AG08396 (cell line): Measurements from ENCODE around the gene CLEC6A.
"Not testable (repeated sequence)": the region's sequence is repeated elsewhere in the genome, so short reads cannot be mapped to it uniquely, and the experiment has no call there.

ENCODE experiments used
- DNase-seq: peaks from one replicate; pipeline ENCODE4 v3.0.0; 2012; ENCODE audit warnings: low spot score, mixed read lengths

CLEC6A gene

GRCh38 chr12:8455727-8456360 lies at the start of gene CLEC6A:
Gene CLEC6A (plus strand): TSS chr12:8455962. CDS start chr12:8456112, 150 bp downstream.
- no peak for DNase-seq

DNA sequence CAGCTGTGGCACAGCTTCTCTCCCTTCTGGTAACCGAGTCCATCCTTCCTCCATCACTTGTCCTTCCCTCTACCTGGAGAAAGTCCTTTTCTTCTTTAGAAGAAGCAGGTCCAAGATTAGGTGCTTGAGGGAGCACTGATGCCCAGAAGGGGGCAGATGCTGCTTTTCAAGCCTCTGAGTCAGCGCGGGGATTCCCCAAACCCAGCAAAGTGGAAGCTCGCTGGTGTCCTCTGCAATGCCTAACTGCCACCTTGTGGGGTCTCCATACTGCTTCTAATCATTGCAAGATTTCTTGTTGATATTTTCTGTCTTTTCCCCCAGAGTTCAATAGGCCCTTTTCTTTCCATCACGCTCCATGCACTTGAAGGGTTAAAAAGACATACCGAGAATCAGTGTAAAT lies 36.2 kb upstream of the CLEC6A start:
- not testable (repeated sequence) for DNase-seq

GRCh38 chr12:8420506-8420905 lies 35.3 kb upstream of the CLEC6A start:
- no peak for DNase-seq

DNA sequence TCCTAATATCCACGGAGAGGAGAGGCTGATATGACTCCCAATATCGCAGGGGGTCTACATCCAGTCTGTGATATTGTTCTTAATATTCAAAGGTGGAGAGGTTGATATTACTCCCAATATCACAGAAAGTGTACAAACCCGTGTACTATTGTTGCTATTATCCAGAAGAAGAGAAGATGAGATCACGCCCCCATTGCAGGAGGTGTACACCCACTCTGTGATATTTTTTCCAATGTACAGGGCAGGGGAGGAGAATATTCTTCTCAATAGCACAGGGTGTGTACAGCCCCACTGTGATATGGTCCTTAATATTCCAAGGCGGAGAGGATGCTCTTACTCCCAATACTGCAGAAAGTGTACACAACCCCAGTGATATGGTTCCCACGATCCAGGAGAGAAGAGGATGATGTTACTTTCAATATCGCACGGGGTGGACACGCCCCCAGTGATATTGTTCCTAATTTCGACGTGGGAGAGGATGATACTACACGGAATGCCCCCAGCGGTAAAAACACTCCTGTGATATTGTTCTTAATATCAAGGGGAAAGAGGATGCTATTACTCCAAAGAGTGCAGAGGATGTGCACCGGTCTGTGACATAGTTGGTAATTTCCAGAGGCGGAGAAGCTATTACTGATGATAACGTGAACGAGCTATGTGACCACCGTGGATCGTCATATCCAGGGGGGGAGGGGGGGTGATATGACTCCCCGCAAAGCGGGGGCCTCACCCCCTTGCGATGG lies 11.1 kb upstream of the CLEC6A start:
- not testable (repeated sequence) for DNase-seq

DNA sequence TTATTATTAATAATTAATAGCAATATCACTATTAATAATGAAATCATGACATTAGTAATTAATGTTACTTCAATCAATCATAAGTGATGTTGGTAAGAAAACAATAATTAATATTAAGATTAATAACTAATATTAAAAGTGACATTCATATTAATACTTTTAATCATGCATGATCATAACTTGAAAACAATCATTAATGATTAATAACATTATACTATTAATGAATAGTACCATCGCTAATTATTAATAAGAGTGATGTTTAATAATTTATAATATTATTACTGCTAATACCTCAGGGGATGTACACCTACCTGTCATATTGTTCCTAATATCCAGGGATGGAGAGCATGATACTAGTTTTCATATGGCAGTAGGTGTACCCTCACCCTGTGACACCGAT lies 10.0 kb upstream of the CLEC6A start:
- no peak for DNase-seq

DNA sequence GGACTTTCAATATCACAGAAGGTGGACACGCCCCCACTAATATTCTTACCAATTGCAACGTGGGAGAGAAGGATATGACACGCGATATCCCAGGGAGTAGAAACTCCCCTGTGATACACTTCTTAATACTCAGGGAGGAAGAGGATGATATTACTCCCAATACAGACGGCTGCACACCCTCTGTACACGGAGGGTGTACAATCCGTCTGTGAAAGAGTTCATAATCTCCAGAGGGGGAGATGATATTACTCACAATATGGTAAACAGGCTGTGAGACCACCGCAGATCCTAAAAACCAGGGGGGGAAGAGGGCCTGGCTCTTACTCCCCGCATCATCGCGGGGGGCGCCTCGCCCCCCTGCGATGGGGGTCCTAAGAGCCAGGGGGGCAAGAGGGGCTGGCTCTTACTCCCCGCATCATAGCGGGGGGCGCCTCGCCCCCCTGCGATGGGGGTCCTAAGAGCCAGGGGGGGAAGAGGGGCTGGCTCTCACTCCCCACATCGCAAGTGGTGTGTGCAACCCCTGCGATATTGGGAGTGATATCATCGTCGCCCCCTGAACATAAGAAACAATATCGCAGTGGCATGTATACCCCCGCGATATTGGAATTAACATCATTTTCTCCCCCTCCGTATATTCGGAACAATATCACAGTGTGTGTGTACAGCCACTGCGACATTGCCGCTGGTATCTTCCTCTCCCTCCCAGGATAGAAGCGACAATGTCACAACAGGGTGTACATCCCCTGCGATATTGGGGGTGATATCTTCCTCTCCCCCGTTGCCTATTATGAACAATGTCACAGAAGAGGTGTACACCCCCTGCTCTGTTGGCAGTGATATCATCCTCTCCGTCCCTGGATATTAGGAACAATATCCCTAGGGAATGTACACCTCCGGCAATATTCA lies 8.9 kb upstream of the CLEC6A start:
- DNase-seq: no peak

DNA sequence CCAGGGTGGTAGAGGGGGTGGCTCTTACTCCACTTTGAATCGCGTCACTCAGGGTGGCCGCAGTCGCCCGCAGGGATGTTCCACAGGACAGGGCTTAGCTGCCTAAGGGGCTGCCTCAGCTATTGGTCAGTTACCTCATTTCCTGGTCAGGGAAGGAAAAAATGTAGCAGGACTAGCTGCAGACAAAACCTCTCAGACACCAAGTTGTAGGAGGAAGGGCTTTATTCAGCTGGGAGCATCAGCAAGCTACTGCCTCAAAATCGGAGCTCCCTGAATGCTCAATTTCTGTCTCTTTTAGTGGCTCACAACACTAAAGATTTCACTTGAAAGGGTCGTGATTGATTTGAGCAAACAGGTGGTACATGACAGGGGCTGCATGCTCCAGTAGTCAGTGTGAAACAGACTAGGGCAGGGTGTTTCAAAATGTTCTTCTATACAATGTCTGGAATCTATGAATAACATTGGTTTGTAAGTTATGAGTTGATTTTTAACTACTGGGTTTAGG lies 6.4 kb upstream of the CLEC6A start:
- no peak for DNase-seq

- no peak for DNase-seq
Observed at GRCh38 chr12:8452036-8452435, 3.7 kb upstream of the CLEC6A start.

- no peak for DNase-seq
Observed at GRCh38 chr12:8453021-8453513, 2.7 kb upstream of the CLEC6A start.

GRCh38 chr12:8453796-8454195 lies 2.0 kb upstream of the CLEC6A start:
- DNase-seq: no peak

DNA sequence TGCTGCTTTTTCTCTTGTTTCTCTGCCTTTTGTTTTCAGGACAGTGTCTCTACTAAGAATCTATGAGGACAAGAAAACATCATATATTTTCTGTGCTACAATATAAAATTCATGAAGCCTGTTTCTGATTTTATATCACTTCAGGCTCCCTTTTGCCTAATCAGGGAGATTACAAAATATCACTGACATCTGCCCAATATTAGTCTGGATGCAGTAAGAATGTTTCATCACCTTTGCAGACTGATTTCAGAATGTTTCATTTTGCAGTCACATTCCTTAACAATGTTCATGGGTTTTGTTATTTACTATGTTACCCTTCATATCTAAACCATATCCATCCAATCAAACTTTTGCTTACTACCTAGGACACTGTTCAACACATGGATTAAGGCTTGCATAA lies 491 bp upstream of the CLEC6A start:
- DNase-seq: no peak

DNA sequence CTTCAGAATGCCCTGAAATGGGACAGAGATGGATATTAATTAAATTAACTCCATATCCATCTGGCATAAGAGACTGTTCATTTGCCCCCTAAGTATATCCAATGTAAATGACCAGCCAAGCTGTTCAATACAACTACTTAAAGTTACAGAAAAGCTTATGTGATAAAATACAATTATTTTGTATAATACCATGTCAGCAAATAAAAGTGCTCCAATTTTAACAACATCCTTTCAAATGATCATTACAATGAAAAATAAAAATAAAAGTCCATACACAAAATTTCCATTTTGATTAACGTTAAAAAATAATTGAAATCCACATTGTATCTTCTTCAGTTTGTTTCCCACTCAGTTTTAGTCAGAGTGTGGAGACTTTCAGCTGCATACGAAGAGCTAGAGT lies 5.7 kb downstream of the CLEC6A start:
- no peak for DNase-seq

DNA sequence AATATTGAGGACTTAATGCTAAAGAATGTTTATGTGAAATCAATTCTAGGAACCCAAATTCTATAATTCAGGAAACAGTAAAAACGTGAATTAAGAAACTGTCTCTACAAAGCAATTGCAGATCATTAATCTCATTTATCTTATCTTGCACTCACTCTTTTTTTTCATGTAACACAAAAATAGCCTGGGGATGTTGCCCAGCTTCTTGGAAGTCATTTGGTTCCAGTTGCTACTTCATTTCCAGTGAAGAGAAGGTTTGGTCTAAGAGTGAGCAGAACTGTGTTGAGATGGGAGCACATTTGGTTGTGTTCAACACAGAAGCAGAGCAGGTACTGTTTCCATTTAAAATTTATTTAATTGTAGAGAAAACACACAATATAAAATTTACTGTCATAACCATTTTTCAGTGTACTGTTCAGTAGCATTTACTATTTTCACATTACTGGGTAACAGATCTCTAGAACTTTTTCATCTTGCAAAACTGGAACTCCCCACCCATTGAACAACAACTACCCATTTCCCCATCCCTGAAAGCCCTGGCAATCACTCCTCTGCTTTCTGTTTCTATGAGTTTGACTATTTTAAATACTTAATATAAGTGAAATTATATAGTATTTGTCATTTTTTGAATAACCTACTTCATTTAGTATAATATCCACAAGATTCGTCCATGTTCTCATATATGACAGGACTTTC lies 9.7 kb downstream of the CLEC6A start:
- DNase-seq: no peak

- DNase-seq: no peak
Observed at GRCh38 chr12:8466241-8466640, 10.5 kb downstream of the CLEC6A start.

DNA sequence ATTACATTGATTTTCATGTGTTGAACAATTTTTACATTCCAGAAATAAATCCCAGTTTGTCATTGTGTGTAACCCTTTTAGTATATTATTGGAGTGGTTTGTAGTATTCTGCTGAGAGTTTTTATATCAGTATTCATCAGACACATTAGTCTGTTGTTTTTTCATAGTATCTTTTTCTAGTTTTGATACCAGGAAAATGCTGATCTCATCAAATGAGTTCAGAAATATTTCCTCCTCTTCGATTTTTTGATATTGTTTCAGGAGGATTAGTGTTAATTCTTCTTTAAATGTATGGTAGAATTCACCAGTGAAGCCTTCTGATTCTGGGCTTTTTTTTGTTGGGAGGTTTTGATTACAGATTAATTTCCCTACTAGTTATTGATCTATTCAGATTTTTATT lies 15.3 kb downstream of the CLEC6A start:
- DNase-seq: no peak

- no peak for DNase-seq
Observed at GRCh38 chr12:8475508-8476203, 19.9 kb downstream of the CLEC6A start.

GRCh38 chr12:8482571-8483061 lies 26.9 kb downstream of the CLEC6A start:
- no peak for DNase-seq

DNA sequence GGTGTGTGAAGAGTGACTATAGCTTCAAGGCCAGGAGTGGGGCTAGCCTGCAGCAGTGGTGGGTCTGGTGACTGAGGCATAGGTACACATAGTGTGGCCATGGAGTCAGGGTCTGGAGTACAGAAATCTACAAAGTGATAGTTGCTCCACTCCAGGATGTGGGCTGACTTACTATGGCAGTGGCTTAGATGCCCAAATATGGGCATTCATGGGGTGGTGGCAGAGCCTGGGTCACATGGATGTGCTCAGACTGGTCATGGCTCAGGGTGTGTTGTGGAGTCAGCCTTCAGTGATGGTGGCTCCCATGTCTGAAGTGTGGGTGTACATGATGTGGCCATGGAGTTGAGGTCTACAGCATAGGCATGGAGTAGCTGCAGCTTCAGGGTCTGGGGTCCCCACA lies 27.3 kb downstream of the CLEC6A start:
- no peak for DNase-seq

GRCh38 chr12:8491646-8492530 lies 36.1 kb downstream of the CLEC6A start:
- DNase-seq: no peak

GRCh38 chr12:8493084-8493483 lies 37.3 kb downstream of the CLEC6A start:
- no peak for DNase-seq
